GF-D8 (cell line): Measurements from ENCODE around the gene BRICD5.

Experiments used
- DNase-seq: peaks from one replicate; lab custom pipeline; 2025; lab: John Stamatoyannopoulos, UW

The BRICD5 gene

GRCh38 chr16:2163211-2163881 is 47.3 kb downstream of the BRICD5 start:
- no peak for DNase-seq

DNA sequence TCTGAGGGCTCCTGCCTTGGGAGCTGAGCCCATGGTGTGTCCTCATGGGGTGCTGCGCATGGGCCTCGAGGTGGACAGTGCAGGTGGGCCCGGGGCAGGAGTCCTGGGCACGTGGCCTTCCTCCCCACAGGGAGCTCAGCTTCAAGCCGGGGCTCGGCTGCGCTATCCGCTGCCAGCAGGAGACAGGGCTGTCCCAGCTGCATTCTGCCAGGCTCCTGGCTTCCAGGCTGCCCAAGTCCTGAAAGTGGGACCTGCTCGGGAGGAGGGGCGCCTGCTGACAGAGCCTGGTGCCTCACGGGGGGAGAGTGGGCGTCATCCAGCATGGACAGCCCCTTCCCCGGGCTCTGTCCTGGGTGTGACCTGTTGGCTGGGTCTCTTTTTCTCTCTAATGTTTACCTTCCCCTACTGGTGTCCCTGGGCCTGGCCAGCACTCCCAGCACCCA is 48.0 kb downstream of the BRICD5 start:
- no peak for DNase-seq

DNA sequence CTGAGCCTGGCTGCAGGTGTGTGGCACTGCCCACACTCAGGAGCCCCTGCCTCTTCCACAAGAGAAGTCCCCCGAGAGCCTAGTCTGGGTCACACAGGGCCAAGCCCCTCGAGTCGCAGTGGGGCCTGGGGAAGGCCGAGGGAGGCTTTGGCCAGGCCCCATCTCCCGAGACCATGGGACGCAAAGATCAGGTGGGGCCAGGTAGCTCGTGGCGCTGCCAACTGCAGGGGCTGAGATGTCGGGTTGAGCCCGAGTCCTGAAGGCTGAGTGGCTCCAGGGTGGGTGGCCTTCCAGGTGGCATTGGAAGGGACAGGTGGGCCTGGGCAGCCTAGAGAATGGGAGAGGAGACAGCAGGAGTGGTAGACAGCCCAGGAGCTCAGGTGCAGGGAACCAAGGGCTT is 48.8 kb downstream of the BRICD5 start:
- DNase-seq = no peak

GRCh38 chr16:2160915-2161551 is 49.6 kb downstream of the BRICD5 start:
- DNase-seq = no peak
